Activated naive CD4-positive, alpha-beta T cell treated with anti-CD3 and anti-CD28 coated beads, Interleukin-2, amount 50 U/mL, for 16 hours (primary cell): Measurements from ENCODE around the gene SLC24A4.
"Not testable (repeated sequence)": the region's sequence is repeated elsewhere in the genome, so short reads cannot be mapped to it uniquely, and the experiment has no call there.

Source experiments
- DNase-seq: peaks from one replicate; pipeline ENCODE4 v3.0.0-alpha.2; 2020

Gene SLC24A4

DNA sequence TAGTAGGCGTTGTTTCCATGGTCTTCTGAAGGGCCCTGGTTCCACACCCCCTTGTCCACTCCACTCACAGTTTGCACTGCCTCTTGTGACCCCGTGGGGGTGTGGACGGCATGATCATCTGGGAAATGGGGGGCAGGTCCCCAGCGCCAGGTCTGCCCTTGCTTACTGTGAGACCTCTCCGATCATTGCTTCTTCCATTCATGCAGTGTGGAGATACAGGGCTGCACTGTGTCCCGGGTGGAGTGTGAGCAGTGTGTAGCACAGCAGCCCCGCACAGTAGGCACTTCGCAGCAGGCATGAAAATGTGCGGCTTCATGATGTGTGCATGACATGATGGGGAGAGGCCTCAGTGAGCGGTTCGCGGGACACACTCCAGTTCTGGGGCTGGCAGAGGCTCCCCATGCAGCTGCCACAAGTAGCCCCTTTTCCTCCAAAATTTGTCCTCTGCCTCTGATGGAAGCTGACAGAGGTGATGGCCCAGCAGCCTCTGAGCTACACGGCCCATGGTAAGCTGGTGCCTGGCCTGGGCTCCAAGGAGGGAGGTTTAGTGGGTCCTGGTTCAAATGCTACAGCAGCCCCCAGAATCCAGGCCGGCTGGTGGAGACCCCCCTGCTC lies 205.6 kb downstream of the SLC24A4 start:
- DNase-seq, result no peak

DNA sequence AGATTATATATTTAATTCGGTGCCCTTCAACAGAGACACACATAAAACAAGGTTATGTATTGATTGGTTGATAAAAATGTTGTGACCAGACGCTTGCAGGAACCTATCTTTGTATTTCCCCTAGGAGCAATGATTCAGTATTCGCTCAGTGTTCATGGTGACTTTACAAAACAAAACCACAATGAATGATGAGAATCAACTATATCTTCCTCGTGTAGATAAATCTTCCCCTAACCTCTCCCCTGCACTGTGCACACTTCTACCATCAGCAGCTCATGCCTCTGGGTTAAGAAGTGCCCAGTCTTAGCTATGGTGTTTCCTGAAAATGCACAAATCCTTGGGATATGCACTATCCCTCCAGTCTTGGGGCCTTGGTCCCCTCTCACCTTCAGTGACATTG lies 206.9 kb downstream of the SLC24A4 start:
- no peak for DNase-seq

DNA sequence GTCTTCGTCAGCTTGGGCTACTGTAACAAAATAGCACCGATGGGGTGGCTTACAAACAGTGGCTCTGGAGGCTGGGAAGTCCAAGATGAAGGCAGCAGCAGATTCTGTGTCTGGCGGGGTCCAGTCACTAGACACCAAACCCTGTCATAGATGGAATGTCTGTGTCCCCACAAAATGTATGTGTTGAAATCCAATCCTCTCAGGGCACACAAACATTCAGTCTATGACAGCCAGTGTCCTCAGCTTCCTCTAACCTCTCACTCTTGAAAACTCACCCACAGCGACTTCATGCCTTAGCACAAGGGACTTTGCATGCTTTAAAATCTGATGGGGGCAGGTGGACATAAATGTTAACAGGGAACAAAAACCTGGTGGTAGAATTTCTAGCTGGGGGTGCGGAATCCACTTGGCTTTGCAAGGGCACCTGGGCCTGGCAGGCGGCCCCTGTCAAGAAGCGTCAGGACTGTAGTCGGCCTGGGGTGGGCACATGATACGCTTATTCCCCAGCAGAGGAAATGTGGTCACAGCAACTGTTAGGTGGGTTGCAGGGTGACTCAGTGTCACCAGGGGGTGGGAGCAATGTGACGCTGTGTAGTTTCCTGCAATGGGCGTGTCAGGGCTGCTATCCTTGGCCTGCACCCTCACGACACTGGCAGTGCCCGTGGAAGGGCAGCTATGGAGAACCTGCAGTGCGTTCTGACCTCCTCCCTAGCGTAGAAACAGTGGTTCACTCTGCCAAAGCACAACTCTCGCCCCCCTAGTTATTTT lies 208.3 kb downstream of the SLC24A4 start:
- DNase-seq, result peak; percentile 42

- no peak for DNase-seq
These were observed 209.7 kb downstream of the SLC24A4 start for GRCh38 chr14:92532490-92533163.

DNA sequence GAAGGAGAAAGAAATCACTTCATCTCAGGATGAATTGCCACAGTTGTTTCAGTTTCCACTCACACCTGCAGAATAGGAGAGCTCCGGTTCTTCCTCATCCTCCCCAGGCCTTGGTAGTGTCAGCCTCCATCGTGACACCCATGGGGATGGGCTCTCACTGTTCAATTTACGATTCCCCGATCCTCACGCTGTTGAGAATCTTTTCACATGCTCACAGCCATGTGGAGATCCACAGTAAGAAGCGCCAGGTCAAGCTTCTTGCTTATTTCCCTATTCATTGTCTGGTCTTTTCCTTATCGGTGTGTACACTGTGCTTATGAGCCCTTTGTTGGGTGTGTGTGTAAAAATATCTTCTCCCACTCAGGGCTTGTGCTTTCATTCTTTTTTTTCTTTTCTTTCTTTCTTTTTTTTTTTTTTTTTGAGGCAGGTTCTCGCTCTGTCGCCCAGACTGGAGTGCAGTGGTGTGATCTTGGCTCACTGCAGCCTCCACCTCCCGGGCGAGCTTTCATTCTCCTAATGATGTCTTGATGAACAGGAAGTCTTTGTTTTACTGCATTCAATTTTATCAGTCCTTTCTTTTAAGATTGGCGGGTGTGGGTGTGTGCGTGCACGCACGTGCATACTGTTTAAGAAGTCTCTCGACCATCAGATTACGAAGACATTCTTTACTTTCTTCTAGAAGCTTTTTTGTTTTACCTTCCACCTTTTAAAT lies 212.1 kb downstream of the SLC24A4 start:
- DNase-seq, result peak; percentile 30

- DNase-seq, result not testable (repeated sequence)
These were observed 213.3 kb downstream of the SLC24A4 start for GRCh38 chr14:92536231-92536630.

- no peak for DNase-seq
These were observed 215.5 kb downstream of the SLC24A4 start for GRCh38 chr14:92538412-92538985.

DNA sequence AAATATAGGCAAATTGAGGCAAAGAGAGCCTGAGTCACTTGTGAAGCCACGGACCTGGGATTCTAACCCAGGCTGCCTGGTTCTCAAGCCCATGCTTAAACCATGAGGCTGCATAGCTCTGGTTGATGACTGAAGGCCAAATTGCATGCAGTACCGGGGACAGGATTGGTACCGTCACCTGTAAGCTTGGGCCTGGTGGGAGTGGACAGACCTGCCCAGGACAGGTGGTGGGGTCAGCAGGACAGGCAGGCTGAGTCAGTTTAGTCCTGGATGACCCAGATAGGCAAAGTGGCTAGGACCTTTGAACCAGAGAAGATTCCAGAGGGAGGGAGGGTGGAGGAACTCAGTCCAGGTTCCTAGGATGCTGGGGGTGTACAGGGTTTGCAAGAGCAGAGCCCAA lies 216.5 kb downstream of the SLC24A4 start:
- DNase-seq, result no peak

DNA sequence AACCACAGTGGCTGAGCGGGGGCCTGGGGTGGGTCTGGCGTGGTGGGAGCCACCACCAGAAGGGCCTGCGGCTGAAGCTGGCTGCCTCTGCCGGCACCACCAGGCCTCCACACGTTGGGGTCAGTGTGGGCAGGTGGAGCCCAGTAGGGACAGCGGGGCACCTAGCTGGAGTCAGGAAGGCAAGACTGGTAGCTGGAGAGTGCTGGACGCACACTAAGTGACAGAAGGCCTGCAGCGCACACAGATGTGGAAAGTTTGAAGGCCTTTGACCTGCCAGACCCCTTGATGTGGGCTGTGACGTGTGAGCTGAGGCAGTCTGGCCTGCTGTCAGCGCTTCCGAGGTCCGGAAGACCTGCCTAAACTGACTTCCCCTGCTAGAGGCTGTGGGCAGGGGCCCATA lies 216.9 kb downstream of the SLC24A4 start:
- no peak for DNase-seq

DNA sequence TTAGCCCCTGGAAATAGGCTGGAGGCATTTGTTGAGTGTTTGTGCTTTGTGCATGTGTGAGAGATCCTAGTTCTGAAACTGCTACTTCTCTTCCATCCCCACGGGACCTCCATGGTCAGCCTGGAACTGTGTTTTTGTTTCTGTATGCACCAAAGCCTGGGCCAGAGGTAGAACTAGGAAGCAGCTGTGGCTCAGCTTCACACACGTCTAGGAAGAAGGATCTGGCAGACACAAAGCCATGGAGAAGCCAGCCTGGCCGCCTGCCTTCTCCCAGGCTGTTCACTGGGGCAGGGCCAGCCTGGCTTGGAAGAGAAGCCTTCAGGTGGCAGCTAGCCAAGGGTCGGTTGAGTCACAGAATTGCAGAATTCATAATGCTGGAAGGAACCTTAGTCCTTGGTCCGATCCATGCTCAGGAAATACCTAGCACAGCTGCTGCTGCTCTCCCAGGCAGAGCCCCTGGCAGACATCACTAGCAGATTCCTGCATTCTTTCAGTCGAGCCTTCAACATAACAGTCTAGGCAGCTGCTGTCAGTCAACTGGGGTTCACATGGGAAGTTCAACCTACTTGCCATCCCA lies 217.6 kb downstream of the SLC24A4 start:
- DNase-seq, result no peak

- no peak for DNase-seq
These were observed 220.0 kb downstream of the SLC24A4 start for GRCh38 chr14:92542766-92543554.

- DNase-seq, result no peak
These were observed 221.2 kb downstream of the SLC24A4 start for GRCh38 chr14:92544051-92544720.

GRCh38 chr14:92546347-92547053 lies 223.5 kb downstream of the SLC24A4 start:
- DNase-seq, result no peak

DNA sequence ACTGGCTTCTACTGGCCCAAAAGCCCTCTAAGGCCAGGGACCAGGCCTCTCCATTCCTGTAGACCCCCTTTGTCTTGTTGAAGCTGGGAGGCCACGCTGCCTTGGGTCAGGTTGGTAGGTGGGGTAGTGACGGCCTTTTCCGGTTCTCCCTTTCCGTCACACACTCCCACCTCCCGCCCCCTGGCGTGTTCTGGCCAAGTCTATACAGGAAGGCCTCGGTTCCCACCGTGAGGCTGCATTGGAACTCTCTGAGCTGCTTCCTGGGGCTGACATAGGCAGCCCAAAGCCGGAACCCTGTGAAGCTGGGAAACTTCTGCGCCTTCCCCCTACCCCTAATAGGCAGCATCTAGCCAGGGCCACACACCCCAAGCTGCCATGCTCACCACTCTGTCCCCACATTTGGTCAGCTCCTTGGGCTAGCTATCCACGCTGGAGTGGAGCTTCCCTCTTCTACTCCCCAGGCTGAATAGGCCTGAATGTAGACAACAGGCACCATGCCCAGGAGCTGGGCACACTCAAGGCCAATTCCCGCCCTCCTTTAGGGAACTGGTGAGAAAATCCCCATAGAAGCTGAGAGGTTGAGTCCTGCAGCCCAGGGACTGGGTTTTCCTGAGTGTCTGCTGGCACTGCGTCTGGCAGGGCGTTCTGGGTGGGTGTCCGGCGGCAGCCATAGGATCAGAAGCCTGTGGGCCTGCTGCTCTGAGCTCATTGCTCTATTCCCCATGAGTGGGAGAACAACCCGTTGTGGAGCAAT lies 226.3 kb downstream of the SLC24A4 start:
- no peak for DNase-seq

DNA sequence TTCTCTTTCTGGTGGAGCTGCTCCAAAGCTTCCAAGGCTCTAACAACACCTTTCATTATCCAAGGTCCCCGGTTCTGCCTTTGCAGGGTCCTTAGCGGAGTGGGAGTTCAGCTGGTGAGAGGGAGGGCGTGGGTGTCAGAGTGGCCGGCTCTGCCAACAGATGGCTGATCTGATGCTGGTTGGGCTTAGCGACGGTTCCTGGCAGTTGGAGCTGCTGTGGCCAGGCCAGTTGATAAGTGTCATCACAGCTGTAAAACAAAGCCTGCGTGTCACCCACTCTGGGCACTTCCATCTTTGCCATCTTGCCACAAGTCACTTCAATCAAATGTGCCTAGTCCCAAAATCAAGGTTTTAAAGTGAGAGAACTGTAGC lies 226.9 kb downstream of the SLC24A4 start:
- DNase-seq, result no peak
